Mammary microvascular endothelial cell (primary cell): Measurements from ENCODE around the gene HUNK. TPM values are rescaled to one million over a fixed set of nuclear protein-coding genes. Genes with fewer than 3 reads are reported as not detected.

Experiments
- total RNA-seq: library from RNA; depleted of rRNA; stranded (reverse); fragments of >200 nt; gene quantifications from 2 replicates; pipeline ENCODE4 v1.2.3, GENCODE V29; 2015

HUNK gene
- total RNA-seq: under 0.01 TPM in 1 of 2 replicates, not detected in the other

GRCh38 chr21:31872452-31873274 lies at the start of gene HUNK:
HUNK (plus strand) TSS chr21:31873020; CDS start chr21:31873675, 655 bp downstream.

Other genes starting within 250 kb of the HUNK start
- gene SOD1, start 213.3 kb upstream of the HUNK start, total RNA-seq: 194 and 230 TPM in 2 replicates
- gene SCAF4, start 140.9 kb upstream of the HUNK start, total RNA-seq: 8.0 and 8.7 TPM in 2 replicates